HG03060 (cell line): Measurements from ENCODE around the gene CYSRT1.

ENCODE experiments used
- ATAC-seq: cut with Tn5 transposase; IDR thresholded peaks from one replicate; pipeline ENCODE4 v1.9.1; 2021; ENCODE audit warnings: low read depth, moderate number of reproducible peaks; ENCODE audit not compliant: unreplicated experiment

CYSRT1 gene

DNA sequence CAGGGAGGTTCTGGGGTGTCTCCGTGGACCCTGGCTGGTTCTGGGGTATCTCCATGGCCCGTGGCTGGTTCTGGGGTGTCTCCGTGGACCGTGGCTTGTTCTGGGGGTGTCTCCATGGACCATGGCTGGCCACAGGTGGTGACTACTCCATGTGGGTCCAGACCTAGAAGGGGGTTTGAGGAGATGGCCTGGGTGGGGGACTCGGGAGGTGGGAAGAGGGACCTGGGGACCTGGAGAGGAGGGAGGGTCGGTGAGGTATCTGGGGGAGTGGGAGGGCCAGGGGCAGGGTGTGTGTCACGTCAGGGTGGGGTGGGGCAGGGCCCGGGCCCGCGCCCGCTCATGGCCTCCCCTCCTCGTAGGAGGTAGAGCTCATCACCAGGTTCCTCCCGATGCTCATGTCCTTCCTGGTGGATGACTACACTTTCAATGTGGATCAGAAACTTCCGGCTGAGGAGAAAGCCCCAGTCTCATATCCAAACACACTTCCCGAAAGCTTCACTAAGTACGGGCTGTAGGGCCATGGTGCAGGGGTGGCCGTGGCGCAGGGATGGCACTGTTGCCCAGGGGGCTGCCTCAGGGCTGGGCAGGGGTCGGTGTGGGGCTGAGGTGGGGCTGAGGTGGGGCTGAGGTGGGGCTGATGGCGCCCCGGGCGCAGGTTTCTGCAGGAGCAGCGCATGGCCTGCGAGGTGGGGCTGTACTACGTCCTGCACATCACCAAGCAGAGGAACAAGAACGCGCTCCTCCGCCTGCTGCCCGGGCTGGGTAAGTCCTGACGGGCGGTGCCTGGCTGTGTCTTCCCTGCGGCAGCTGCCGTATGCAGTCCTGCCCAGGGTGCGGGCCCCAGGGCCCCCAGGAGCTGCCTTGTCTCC lies 41.8 kb downstream of the CYSRT1 start:
- ATAC-seq, result no peak

DNA sequence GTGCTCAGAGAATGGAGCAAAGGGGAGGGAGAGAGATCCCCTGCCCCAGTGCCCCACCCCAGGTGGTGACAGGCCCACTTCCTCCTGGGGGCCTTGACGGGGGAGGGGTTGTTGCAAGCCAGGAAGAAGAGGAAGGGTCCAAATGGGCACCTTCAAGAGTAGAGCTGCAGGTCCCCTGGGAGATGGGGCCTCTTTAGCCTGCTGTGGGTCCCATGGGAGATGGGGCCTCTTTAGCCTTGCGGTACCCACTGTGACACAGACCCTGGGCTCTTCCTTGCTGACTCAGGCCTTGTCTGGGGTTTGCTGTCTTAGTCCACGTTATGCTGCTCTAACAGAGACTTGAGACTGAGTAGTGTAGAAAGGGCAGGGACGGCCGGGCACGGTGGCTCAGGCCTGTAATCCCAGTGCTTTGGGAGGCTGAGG lies 43.0 kb downstream of the CYSRT1 start:
- ATAC-seq, result no peak

DNA sequence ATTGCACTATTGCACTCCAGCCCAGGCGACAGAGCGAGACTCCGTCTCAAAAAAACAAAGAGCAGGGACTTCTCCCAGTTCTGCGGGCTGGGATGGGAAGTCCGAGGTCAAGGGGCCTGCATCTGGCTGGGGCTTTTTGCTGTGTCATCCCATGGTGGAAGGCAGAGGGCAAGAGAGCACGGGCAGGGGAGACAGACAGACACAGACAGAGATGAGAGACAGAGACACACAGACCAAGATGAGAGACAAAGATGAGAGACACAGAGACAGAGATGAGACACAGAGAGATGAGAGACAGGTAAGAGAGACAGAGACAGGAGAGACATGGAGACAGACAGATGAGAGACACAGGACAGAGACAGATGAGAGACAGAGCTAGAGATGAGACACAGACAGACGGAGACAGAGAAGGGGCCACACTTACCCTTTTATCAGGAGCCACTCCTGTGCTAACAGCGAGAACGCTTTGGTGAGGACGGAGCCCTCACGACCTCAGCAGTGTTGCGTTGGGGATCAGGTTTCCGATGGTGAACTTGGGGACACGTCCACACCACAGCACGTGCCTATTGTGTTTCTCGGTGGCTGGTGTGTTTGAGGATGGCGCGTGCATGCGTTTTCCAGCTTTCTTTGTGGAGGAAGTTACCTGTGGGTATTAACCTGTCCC lies 43.7 kb downstream of the CYSRT1 start:
- ATAC-seq, result no peak

DNA sequence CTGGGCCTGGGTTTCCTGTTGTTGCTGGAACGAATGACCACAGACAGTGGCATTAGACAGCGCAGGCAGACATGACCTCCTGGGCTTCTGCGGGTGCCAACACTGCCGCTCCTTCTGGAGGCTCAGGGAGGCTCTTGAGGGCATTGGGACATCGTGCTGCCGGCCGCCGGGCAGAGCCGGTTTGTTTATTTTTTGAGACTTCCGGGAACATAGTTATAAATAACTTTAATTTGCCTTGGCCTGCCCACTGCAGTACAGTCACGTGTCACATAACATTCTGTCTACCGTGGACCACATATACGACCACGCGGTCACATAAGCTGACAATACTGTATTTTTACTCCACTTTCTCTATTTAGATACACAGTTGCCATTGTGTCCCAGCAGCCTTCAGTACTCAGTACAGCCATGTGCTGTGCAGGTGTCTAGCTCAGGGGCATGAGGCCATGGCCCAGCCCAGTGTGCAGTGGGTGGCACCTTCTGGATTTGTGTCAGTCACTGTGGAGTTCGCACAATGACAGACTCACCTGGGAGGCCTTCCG lies 44.3 kb downstream of the CYSRT1 start:
- no peak for ATAC-seq

DNA sequence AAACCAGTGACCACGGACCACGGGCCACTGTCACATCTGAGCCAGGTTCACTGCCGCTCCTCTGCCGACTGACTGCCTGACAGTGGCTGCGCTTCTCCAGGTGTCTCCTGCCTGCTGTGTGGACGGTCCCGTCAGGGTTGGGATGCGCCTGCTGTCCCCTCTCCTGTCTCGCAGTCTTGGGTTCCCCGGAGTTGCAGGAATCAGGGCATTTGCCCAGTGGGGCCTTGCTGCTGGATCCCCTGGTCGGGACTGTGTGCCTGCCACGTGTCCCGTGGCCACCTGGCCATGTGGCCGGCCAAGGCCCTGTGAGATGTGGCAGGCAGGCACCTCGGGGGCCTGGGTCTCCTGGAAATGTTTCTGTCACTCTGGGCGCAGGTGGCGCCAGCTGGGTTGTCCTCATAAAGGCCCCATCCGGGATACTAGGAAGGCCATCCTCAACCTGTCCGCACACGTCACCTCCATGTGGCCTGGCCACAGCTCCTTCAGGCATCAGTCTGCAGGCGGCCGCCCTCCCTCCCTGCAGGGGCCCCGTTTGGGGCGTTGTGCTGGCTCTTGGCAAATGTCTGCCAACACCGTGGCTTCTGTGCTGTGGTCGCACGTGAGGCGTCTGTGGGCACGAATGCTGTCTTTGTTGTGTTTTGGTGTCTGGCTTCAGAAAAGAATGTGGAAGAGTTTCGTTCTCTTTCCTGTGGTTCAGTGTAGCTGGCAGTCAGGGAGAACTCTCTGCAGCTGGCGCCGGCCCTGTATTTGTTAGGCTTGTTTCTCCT lies 46.1 kb downstream of the CYSRT1 start:
- ATAC-seq, result no peak

DNA sequence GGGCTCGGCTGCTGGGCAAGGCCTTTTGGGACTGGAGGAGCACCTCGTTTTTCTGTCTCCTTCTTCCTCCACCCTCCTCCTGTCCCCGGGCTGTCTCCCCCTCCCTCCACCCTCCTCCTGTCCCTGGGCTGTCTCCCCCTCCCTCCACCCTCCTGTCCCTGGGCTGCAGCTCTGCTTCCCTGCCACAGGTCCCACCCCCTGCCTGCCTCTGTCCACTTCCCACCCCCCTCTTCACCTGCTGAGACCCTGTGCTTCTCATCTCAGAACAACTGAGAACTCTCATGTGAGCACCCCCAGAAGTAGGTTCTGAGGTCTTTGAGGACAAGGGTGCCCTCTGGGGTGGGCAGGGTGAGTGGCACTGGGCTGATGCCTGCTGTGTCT lies 46.7 kb downstream of the CYSRT1 start:
- no peak for ATAC-seq

DNA sequence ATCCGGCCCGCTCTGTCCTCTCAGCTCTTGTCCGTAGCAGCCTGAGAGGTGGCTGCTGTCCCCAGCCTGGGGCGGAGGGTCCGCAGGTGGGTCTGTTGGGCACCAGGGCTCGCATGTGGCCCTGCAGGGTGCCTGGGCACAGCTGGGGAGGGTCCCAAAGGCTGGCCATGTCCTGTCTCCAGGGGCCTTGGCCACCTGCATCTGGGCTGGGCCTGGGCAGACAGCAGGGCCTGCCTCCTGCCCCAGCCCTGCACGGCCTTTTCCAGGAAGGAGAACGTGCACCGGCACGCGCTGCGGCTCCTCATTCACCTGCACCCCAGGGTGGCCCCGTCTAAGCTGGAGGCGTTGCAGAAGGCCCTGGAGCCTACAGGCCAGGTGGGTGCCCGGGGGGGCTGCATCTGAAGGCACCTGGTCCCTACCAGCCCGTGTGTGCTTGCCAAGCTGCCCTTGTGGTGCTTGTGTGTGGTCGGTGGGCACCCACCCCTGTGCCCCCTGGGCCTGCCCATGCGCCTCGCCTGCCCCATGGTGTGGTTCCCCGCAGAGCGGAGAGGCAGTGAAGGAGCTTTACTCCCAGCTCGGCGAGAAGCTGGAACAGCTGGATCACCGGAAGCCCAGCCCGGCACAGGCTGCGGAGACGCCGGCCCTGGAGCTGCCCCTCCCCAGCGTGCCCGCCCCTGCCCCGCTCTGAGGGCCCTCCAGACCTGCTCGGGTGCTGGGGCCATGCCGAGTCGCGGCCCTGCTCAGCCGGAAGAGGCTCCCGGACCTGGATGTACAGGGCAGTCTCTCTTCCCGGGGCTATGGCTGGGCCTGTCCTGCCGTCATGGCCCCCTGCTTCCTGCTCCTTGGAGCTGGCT lies 47.5 kb downstream of the CYSRT1 start:
- ATAC-seq, result no peak

DNA sequence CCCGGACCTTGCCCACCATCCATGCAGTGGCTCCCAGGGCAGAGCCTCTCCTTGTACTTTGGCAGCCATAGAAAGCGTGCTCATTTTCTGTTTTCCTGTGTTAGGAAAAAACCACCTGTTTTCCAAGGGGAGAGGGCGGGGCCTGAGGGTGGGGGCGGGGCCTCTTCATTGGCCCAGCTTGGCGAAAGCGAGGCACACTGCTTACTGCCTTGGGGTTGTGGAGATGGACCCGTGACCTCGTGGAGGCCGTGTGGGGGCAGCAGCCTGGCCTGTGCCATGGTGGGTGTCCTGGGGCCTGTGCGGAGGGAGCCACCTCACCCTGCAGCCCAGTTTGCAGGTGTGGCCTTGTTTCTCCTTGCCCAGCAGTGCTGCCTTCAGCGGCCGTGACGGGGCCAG lies 48.1 kb downstream of the CYSRT1 start:
- no peak for ATAC-seq

DNA sequence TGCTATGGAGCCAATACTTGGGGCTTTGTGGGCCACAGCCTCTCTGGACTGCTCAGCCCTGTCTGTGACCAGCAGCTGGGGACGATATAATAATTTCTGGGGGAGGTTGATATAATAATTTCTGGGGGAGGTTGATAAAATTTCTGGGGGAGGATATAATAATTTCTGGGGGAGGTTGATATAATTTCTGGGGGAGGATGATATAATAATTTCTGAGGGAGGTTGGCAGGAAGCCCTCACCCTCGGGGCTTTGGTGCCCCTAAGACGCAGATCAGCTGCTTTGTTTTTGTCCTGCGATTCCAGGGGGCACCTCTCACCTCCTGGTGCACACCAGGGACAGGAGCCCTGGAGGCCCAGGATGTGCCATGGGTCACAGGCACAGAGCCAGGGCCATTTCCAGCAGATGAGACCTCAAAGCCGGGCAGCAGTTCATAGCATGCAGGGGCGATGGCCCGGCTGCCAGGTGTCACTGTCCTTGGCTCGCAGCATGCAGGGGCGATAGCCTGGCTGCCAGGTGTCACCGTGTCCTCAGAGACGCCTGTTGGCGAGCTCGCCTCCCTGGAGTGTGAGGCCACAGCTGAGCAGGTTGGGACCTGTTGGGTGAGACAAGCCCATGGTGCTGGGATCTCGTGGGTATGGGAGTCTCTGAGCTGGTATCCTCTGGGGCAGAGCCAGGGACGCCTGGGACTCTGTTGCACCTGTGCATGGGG lies 48.8 kb downstream of the CYSRT1 start:
- ATAC-seq, result no peak

DNA sequence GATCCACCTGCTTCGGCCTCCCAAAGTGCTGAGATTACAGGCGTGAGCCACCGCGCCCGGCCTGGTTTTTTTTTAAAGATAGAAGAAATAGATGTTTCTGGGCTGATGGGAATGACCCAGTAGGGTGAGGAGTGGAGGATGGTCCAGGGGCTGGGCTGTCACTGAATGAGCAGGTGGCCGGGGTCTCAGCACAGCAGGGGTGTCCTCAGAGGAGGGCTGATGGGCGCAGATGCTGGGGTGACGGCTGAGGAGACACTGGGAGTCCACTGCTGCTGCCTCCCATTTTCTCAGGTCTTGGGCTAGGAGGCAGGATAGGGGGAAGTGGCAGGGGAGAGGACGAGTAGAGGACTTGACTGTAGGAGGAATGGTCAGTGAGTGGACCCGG lies 50.2 kb downstream of the CYSRT1 start:
- no peak for ATAC-seq
